KMS-11 (cell line): ENCODE measurements around the gene OTOP1.

Experiments
- H2AFZ ChIP-seq: fragments of 200-600 bp; sonication (generic); 2 replicates; pipeline ENCODE4 v1.6.1; 2016; ENCODE audit warnings: antibody characterized with exemption, mixed run types, low read depth
- H3K27ac ChIP-seq: fragments of 200-600 bp; sonication (generic); 2 replicates; pipeline ENCODE4 v1.6.1; 2016; ENCODE audit warnings: mild to moderate bottlenecking, mixed run types
- H3K27me3 ChIP-seq: fragments of 200-600 bp; sonication (generic); 2 replicates; pipeline ENCODE4 v1.6.1; 2017; ENCODE audit warnings: mild to moderate bottlenecking, low read depth, mixed run types, moderate library complexity; ENCODE audit not compliant: insufficient read depth
- H3K36me3 ChIP-seq: fragments of 200-600 bp; sonication (generic); 2 replicates; pipeline ENCODE4 v1.6.1; 2017; ENCODE audit warnings: mild to moderate bottlenecking, mixed run types; ENCODE audit not compliant: insufficient read depth
- H3K4me1 ChIP-seq: fragments of 200-600 bp; sonication (generic); 2 replicates; pipeline ENCODE4 v1.6.1; 2016; ENCODE audit warnings: mild to moderate bottlenecking, low read depth, mixed run types; ENCODE audit not compliant: poor library complexity, severe bottlenecking
- H3K4me2 ChIP-seq: fragments of 200-600 bp; sonication (generic); 2 replicates; pipeline ENCODE4 v1.7.0; 2016; ENCODE audit warnings: mild to moderate bottlenecking, mixed run types
- H3K4me3 ChIP-seq: fragments of 200-600 bp; sonication (generic); IDR thresholded peaks from 2 replicates; pipeline ENCODE4 v1.6.1; 2017; ENCODE audit warnings: low read depth, low read length, mixed read lengths; ENCODE audit not compliant: insufficient read depth
- H3K79me2 ChIP-seq: fragments of 200-600 bp; sonication (generic); 2 replicates; pipeline ENCODE4 v1.6.1; 2016; ENCODE audit warnings: low read depth, mixed run types; ENCODE audit not compliant: insufficient read depth
- H3K9ac ChIP-seq: fragments of 200-600 bp; sonication (generic); 2 replicates; pipeline ENCODE4 v1.6.1; 2016; ENCODE audit warnings: mild to moderate bottlenecking, mixed run types
- H4K20me1 ChIP-seq: fragments of 200-600 bp; sonication (generic); 2 replicates; pipeline ENCODE4 v1.6.1; 2016; ENCODE audit warnings: mild to moderate bottlenecking, mixed run types; ENCODE audit not compliant: insufficient read depth
- CTCF ChIP-seq: fragments of 200-600 bp; sonication (generic); conservative IDR thresholded peaks from 2 replicates; pipeline ENCODE4 v1.6.1; 2017; ENCODE audit warnings: low read depth, mild to moderate bottlenecking, antibody characterized with exemption, low read length, moderate library complexity, mixed read lengths

OTOP1 gene, protein sequence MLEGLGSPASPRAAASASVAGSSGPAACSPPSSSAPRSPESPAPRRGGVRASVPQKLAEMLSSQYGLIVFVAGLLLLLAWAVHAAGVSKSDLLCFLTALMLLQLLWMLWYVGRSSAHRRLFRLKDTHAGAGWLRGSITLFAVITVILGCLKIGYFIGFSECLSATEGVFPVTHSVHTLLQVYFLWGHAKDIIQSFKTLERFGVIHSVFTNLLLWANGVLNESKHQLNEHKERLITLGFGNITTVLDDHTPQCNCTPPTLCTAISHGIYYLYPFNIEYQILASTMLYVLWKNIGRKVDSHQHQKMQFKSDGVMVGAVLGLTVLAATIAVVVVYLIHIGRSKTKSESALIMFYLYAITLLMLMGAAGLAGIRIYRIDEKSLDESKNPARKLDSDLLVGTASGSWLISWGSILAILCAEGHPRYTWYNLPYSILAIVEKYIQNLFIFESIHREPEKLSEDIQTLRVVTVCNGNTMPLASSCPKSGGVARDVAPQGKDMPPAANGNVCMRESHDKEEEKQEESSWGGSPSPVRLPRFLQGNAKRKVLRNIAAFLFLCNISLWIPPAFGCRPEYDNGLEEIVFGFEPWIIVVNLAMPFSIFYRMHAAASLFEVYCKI

GRCh38 chr4:4226606-4227438 lies at the start of gene OTOP1:
Gene OTOP1 (minus strand): TSS chr4:4226929. CDS start chr4:4226864, 65 bp downstream.
- Histone ChIP-seq H2AFZ (no peak within 1 kb of the TSS), H3K27ac (no peak within 1 kb of the TSS), H3K4me1 (no peaks in the 10 kb centered on the region), H4K20me1 (no peaks in the 10 kb centered on the region), H3K9ac (no peak within 1 kb of the TSS), H3K4me3 (no peak within 1 kb of the TSS), H3K79me2 (no peaks in the 10 kb centered on the region), H3K4me2 (no peak within 1 kb of the TSS), H3K27me3 (no peaks in the 10 kb centered on the region), H3K36me3 (no peaks in the 10 kb centered on the region)
- TF ChIP-seq CTCF: no peak

DNA sequence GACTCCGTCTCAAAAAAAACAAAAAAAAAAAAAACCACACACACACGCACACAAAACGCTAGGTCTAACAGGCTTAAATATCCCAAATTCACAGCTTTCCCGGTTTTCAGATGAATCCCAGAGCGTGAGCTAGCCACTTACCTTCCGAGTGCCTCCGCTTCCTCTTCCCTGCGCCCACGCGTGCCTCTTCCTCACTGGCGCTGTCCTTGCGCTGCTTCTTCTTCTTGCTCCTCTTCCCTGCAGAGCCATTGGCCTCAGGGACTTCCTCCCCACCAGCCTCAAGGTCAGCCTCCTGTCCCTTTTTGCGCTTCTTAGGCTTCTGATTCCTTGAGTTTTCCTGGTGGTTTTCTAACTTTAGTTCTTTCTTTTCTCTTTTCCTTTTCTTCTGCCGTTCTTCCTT lies 47.5 kb upstream of the OTOP1 start:
- Histone ChIP-seq H2AFZ (no peak overlapping the region), H3K36me3 (no peaks in the 10 kb centered on the region), H3K4me2 (no peak overlapping the region), H3K4me3 (no peak overlapping the region), H3K4me1 (no peaks in the 10 kb centered on the region), H3K9ac (no peak overlapping the region), H4K20me1 (no peaks in the 10 kb centered on the region), H3K79me2 (no peaks in the 10 kb centered on the region), H3K27ac (no peak overlapping the region), H3K27me3 (no peaks in the 10 kb centered on the region)
- no peak for TF ChIP-seq CTCF

DNA sequence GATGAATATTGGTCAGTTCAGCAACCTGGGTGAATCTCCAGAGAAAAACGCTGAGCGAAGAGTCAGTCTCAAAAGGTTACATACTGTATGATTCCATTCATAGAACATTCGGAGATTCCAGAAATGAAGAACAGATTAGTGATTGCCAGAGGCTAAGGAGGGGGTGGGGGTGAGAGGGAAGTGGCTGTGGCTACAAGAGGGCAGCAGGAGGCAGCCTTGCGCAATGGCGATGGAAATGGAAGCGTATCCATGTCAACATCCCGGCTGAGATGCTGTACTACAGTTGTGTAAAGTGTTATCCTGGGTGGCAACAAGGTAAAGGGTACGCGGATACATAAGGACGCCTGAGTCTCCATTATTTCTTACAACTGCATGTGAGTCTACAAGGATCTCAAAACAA lies 45.2 kb upstream of the OTOP1 start:
- no peak overlapping the region for H3K27ac ChIP-seq
- no peaks in the 10 kb centered on the region for H3K27me3 ChIP-seq
- H3K4me1 ChIP-seq: no peaks in the 10 kb centered on the region
- H3K4me3 ChIP-seq: no peak overlapping the region
- H3K79me2 ChIP-seq: no peaks in the 10 kb centered on the region
- no peak for TF ChIP-seq CTCF
- no peak overlapping the region for H3K4me2 ChIP-seq
- H2AFZ ChIP-seq: no peak overlapping the region
- H3K9ac ChIP-seq: no peak overlapping the region
- H4K20me1 ChIP-seq: no peaks in the 10 kb centered on the region
- H3K36me3 ChIP-seq: no peaks in the 10 kb centered on the region

DNA sequence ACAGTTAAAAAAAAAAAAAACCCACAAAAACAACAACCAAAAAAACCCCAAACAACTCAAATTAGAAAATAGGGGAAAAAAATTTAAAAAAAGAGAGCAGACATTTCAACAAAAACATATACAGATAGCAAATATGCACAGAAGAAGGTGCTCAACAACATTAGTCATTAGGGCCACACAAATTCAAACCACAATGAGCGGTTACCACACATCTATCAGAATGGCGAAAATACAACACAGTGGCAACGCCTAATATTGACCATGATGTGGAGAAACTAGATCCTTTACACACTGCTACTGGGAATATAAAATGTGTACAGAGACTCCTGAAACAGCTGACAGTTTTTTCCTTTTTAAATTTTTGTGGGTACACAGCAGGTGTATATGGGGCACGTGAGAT lies 43.8 kb upstream of the OTOP1 start:
- no peaks in the 10 kb centered on the region for H3K4me1 ChIP-seq
- no peaks in the 10 kb centered on the region for H3K27me3 ChIP-seq
- TF ChIP-seq CTCF: no peak
- no peaks in the 10 kb centered on the region for H4K20me1 ChIP-seq
- H2AFZ ChIP-seq: no peak overlapping the region
- H3K27ac ChIP-seq: no peak overlapping the region
- no peak overlapping the region for H3K4me2 ChIP-seq
- H3K9ac ChIP-seq: no peak overlapping the region
- no peaks in the 10 kb centered on the region for H3K79me2 ChIP-seq
- H3K4me3 ChIP-seq: no peak overlapping the region
- no peaks in the 10 kb centered on the region for H3K36me3 ChIP-seq
